GM12892 (cell line): ENCODE results near the gene SLC30A2.

Source experiments
- DNase-seq: peaks from one replicate; pipeline ENCODE4 v3.0.0; 2011; ENCODE audit not compliant: insufficient read length
- FAIRE-seq: peaks from 2 replicates; lab custom pipeline; 2011; peaks lifted over from hg19 to GRCh38; lab: Jason Lieb, UNC
- POLR2A ChIP-seq: IDR thresholded peaks from 2 replicates; pipeline ENCODE4 v1.6.1; 2011; ENCODE audit warnings: low read depth, low read length, control low read depth
- POLR2AphosphoS5 ChIP-seq: IDR thresholded peaks from 2 replicates; pipeline ENCODE4 v1.6.1; 2011; ENCODE audit warnings: low read depth, low read length, control low read depth
- TAF1 ChIP-seq: IDR thresholded peaks from 2 replicates; pipeline ENCODE4 v1.6.1; 2011; ENCODE audit warnings: low read depth, mild to moderate bottlenecking, control low read depth, low read length, borderline replicate concordance

The SLC30A2 gene

DNA sequence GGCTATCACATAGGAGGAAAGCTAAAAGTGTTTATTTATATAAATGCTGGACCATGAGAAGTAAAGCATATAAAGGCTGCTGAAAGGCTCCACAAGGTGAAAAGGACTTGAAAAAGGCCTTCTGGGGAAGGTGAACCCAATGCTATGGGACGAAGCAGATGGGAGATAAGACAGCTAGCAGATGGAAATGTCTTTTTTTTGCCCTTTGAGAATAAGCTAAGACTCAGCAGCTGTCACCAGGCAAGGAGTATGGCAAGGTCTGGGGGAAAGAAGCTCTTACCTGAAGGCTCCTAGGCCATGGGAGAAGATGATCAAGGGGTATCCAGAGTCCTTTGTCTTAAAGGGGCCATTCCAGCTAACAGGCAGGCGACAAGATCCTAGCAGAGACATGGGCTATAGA lies 58.0 kb downstream of the SLC30A2 start:
- FAIRE-seq = no peak
- no peak for DNase-seq
- TF ChIP-seq POLR2AphosphoS5 (no peak), POLR2A (no peak), TAF1 (no peak)
